SK-N-MC (cell line): ENCODE data around the gene RAB11B.
"Not testable (repeated sequence)": the region's sequence is repeated elsewhere in the genome, so short reads cannot be mapped to it uniquely, and the experiment has no call there.

Experiments used
- DNase-seq: peaks from one replicate; pipeline ENCODE4 v3.0.0-alpha.2; 2011; ENCODE audit warnings: low read depth, low spot score
- H3K27ac ChIP-seq: fragments of 200-600 bp; sonication (generic); 2 replicates; pipeline ENCODE4 v1.5.1; 2016; ENCODE audit warnings: mixed run types
- H3K36me3 ChIP-seq: fragments of 200-600 bp; sonication (generic); 2 replicates; pipeline ENCODE4 v1.6.1; 2017; ENCODE audit warnings: antibody characterized with exemption, low read length, mixed read lengths; ENCODE audit not compliant: insufficient read depth
- H3K4me3 ChIP-seq: fragments of 200-600 bp; sonication (generic); 2 replicates; pipeline ENCODE4 v1.5.1; 2016
- H3K9ac ChIP-seq: fragments of 200-600 bp; sonication (generic); 2 replicates; pipeline ENCODE4 v1.8.0; 2017; ENCODE audit warnings: mixed run types, mixed read lengths; ENCODE audit not compliant: insufficient read length
- H3K9me3 ChIP-seq: fragments of 200-600 bp; sonication (generic); 2 replicates; pipeline ENCODE4 v1.6.1; 2017; ENCODE audit warnings: low read depth, mild to moderate bottlenecking, antibody characterized with exemption, low read length, moderate library complexity, mixed read lengths
- EZH2 ChIP-seq: fragments of 200-600 bp; sonication (generic); IDR thresholded peaks from one replicate; pipeline ENCODE4 v1.6.1; 2017; ENCODE audit warnings: antibody characterized with exemption
- FOXP2 ChIP-seq: optimal IDR thresholded peaks from 2 replicates; pipeline ENCODE3; 2011; ENCODE audit warnings: mild to moderate bottlenecking, moderate library complexity; ENCODE audit not compliant: insufficient read depth; ENCODE audit errors: extremely low read length, control extremely low read depth
- POLR2AphosphoS5 ChIP-seq: IDR thresholded peaks from 2 replicates; pipeline ENCODE4 v1.6.1; 2012; ENCODE audit warnings: mild to moderate bottlenecking, low read depth, low read length, borderline replicate concordance

The RAB11B gene

GRCh38 chr19:8412783-8413628 lies 22.8 kb downstream of the RAB11B start, which contains the start of gene MARCHF2:
Gene MARCHF2, plus strand, starts transcription at chr19:8413305. Its CDS starts 8,536 bp downstream, at chr19:8421841.
- Histone ChIP-seq H3K36me3 (no peaks in the 10 kb centered on the region), H3K27ac (no peak within 1 kb of the TSS), H3K9ac (peak within 1 kb of the TSS; percentile 67), H3K9me3 (no peaks in the 10 kb centered on the region), H3K4me3 (peak within 1 kb of the TSS; percentile 82)
- DNase-seq: no peak
- TF ChIP-seq EZH2: no peak
- TF ChIP-seq FOXP2: no peak
- TF ChIP-seq POLR2AphosphoS5: no peak

- Histone ChIP-seq H3K27ac (no peak overlapping the region), H3K9me3 (no peaks in the 10 kb centered on the region), H3K9ac (peak overlapping the region; percentile 67), H3K4me3 (peak overlapping the region; percentile 82), H3K36me3 (no peaks in the 10 kb centered on the region)
- TF ChIP-seq FOXP2 (no peak), POLR2AphosphoS5 (no peak), EZH2 (no peak)
- no peak for DNase-seq
Measured at GRCh38 chr19:8413629-8413995, 23.5 kb downstream of the RAB11B start.

GRCh38 chr19:8416796-8417195 lies 26.6 kb downstream of the RAB11B start:
- Histone ChIP-seq H3K36me3 (no peaks in the 10 kb centered on the region), H3K4me3 (no peak overlapping the region), H3K9ac (no peak overlapping the region), H3K9me3 (no peaks in the 10 kb centered on the region), H3K27ac (no peak overlapping the region)
- TF ChIP-seq POLR2AphosphoS5: no peak
- no peak for TF ChIP-seq FOXP2
- no peak for TF ChIP-seq EZH2
- DNase-seq: no peak

GRCh38 chr19:8421484-8422461 lies 31.6 kb downstream of the RAB11B start:
- Histone ChIP-seq H3K9me3 (no peaks in the 10 kb centered on the region), H3K9ac (no peak overlapping the region), H3K36me3 (no peaks in the 10 kb centered on the region), H3K4me3 (no peak overlapping the region), H3K27ac (no peak overlapping the region)
- no peak for DNase-seq
- TF ChIP-seq POLR2AphosphoS5: no peak
- no peak for TF ChIP-seq EZH2
- TF ChIP-seq FOXP2: no peak

- H3K9me3 ChIP-seq: no peaks in the 10 kb centered on the region
- no peak overlapping the region for H3K4me3 ChIP-seq
- no peaks in the 10 kb centered on the region for H3K36me3 ChIP-seq
- TF ChIP-seq POLR2AphosphoS5 (no peak), FOXP2 (no peak), EZH2 (no peak)
- DNase-seq: no peak
- no peak overlapping the region for H3K9ac ChIP-seq
- no peak overlapping the region for H3K27ac ChIP-seq
Measured at GRCh38 chr19:8423817-8424223, 33.7 kb downstream of the RAB11B start.

GRCh38 chr19:8425331-8425730 lies 35.2 kb downstream of the RAB11B start:
- DNase-seq, H3K36me3 ChIP-seq, H3K4me3 ChIP-seq, H3K9ac ChIP-seq, H3K27ac ChIP-seq, H3K9me3 ChIP-seq: not testable (repeated sequence)

- no peak for TF ChIP-seq FOXP2
- no peak for TF ChIP-seq EZH2
- no peak for TF ChIP-seq POLR2AphosphoS5
- H3K4me3 ChIP-seq: no peak overlapping the region
- DNase-seq: no peak
- no peak overlapping the region for H3K27ac ChIP-seq
- H3K36me3 ChIP-seq: no peaks in the 10 kb centered on the region
- no peak overlapping the region for H3K9ac ChIP-seq
- H3K9me3 ChIP-seq: no peaks in the 10 kb centered on the region
Measured at GRCh38 chr19:8426283-8426682, 36.1 kb downstream of the RAB11B start.

- H3K9ac ChIP-seq: no peak overlapping the region
- no peak for DNase-seq
- no peaks in the 10 kb centered on the region for H3K36me3 ChIP-seq
- TF ChIP-seq POLR2AphosphoS5: no peak
- no peak overlapping the region for H3K27ac ChIP-seq
- no peaks in the 10 kb centered on the region for H3K9me3 ChIP-seq
- no peak overlapping the region for H3K4me3 ChIP-seq
Measured at GRCh38 chr19:8429044-8429443, 38.9 kb downstream of the RAB11B start.

- Histone ChIP-seq H3K9ac (no peak overlapping the region), H3K27ac (no peak overlapping the region), H3K4me3 (no peak overlapping the region), H3K9me3 (no peaks in the 10 kb centered on the region), H3K36me3 (no peaks in the 10 kb centered on the region)
- no peak for DNase-seq
- TF ChIP-seq FOXP2 (no peak), EZH2 (no peak), POLR2AphosphoS5 (no peak)
Measured at GRCh38 chr19:8429826-8430225, 39.7 kb downstream of the RAB11B start.
